ENCODE data around the gene TCF4. TPM values are rescaled to one million over a fixed set of nuclear protein-coding genes. Genes with fewer than 3 reads are reported as not detected.

The TCF4 gene
- total RNA-seq, 1 donor, result 27.5 TPM

DNA sequence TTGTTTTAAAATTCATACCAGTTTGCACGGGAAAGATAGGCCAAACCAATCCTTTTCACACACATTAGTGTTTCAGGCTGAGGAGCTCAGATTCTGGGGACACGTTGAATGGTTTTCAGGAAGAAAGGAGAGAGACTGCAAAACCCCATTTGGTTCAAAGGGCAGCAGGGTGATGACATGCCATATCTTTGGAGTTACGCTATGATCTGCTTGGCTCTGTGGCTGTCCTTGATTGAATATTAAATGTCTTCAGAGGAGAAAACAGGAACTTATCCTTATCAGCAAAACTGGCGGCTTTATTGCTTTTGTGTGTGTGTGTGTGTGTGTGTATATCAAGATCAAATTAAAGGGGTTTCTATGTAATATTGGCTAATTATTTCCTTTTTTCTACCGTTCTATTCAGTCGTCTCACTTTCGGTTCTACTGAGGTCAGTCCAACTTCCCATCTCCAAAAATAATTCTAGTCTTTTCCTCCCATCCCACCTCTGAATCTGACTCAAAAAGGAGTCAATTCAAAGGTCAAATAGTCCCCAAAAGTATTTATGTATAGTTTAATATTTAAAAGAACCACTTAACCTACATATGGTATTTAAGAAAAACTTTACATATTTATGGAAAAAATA is 335.8 kb downstream of the TCF4 start:
- Histone ChIP-seq H3K4me1 (ENCODE audit: insufficient read depth, low read length) (no peaks in the 10 kb centered on the region), H3K4me3 (ENCODE audit: low read length) (no peak overlapping the region), H3K27me3 (ENCODE audit: insufficient read depth, low read length) (no peaks in the 10 kb centered on the region), H3K9me3 (ENCODE audit: low read depth, low read length) (no peaks in the 10 kb centered on the region)

DNA sequence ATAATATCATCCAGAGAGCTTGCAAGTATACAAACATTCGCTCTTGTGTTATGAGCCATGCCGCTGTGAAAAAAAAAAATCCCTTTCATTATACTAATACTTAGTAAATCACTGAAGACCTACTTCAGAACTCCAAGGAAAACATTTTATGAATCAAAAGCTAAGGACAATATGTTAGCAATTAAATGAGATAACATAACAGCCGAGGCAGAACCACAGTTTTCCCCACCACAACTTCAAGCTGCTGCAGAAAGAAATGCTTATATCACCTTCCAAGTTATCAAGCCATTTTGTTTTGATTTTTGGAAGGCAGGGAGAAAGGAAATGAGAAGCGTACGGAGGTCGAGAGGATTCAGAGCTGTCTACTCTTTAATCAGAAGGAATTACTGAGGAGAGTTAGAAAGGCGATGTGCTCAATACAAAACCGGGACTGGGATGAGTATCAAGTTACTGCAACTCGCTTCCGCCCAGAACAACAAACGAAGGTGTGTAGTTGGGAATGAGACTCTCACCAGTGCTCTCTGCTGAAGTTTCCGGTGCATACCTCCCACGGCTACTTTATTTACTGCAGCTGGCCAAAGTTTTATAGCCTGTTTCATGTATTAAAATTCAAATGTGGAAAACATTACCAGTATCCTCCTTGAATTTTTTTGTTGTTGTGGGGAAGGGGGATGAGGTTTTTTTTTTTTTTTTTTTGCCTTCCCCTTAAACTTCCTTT is 336.6 kb downstream of the TCF4 start:
- H3K4me1 ChIP-seq (ENCODE audit: insufficient read depth, low read length), result no peaks in the 10 kb centered on the region
- no peaks in the 10 kb centered on the region for H3K9me3 ChIP-seq (ENCODE audit: low read depth, low read length)
- no peak overlapping the region for H3K4me3 ChIP-seq (ENCODE audit: low read length)
- no peaks in the 10 kb centered on the region for H3K27me3 ChIP-seq (ENCODE audit: insufficient read depth, low read length)

DNA sequence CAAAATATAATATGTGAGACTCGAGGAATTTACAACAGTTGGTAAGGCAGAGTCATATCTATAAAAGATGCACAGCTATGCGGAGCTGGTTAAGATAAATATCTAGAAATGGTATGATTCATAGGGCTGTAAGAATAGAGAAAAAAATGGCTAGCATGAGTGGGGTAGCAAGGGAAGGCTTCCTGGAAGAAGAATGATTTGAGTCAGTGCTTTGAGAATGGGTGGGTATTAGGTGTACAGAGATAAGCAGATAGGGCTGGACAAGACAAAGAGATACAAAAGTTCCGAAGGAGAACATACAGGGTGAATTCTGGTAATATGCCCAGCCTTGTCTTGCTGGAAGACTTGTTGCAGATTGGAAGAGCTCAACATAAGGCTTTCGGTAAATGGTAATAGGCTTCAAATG is 337.2 kb downstream of the TCF4 start:
- H3K9me3 ChIP-seq (ENCODE audit: low read depth, low read length), result no peaks in the 10 kb centered on the region
- no peaks in the 10 kb centered on the region for H3K4me1 ChIP-seq (ENCODE audit: insufficient read depth, low read length)
- H3K4me3 ChIP-seq (ENCODE audit: low read length), result no peak overlapping the region
- H3K27me3 ChIP-seq (ENCODE audit: insufficient read depth, low read length), result no peaks in the 10 kb centered on the region

DNA sequence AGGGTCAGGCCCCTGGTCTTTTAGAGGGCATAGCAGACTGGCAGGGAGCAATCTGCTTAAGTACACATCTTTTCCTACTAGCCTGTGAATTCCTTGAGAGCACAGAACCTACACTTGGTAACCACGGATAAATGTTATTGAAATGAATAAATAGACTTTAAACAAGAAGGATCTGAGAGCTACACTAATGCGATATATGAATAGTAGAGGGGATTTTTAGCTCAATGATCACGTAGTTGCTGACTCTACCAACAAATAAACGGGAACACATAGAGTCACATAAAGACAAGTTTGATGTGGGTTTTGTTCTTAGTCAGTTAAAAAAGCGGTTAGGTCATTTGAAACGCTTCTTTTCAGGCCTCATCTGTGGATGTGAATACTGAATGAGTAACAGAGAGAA is 338.4 kb downstream of the TCF4 start:
- Histone ChIP-seq H3K4me3 (ENCODE audit: low read length) (no peak overlapping the region), H3K9me3 (ENCODE audit: low read depth, low read length) (no peaks in the 10 kb centered on the region), H3K27me3 (ENCODE audit: insufficient read depth, low read length) (no peaks in the 10 kb centered on the region), H3K4me1 (ENCODE audit: insufficient read depth, low read length) (no peaks in the 10 kb centered on the region)

DNA sequence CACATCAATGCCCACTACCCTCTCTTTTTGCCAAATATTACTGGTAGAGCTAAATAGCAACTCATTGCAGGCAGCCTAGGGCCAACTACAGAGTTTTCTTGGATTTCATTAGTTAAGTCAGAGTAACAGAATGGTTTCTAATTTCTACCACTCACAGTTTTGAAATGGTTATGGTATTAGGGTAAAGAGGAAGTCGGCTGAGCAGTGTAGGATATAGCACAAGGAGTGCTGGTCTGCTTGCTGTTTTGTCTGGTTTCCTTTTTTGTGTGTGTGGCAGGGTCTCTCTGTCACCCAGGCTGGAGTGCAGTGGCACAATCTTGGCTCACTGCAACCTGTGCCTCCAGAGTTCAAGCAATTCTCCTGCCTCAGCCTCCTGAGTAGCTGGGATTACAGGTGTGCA is 339.5 kb downstream of the TCF4 start:
- Histone ChIP-seq H3K4me3 (ENCODE audit: low read length) (no peak overlapping the region), H3K27me3 (ENCODE audit: insufficient read depth, low read length) (no peaks in the 10 kb centered on the region), H3K4me1 (ENCODE audit: insufficient read depth, low read length) (no peaks in the 10 kb centered on the region), H3K9me3 (ENCODE audit: low read depth, low read length) (no peaks in the 10 kb centered on the region)

DNA sequence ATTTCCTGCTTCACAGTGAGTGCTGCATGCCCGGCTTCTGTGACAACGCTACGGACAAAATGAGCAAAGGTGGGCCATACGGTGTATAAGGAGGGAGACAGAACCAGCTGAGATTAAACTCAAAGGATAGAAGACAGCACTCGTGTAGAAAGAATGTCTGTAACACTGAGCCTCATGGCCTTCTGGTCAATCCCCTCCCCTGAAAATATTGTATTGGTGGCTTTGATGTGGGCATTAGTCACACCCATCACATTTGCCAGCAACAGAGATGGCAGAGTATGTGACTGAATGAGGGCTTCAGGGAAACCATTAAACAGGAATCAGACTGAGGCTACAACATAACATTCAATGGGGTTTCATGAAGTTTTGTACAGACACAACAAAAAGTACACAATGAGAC is 341.0 kb downstream of the TCF4 start:
- no peaks in the 10 kb centered on the region for H3K4me1 ChIP-seq (ENCODE audit: insufficient read depth, low read length)
- no peaks in the 10 kb centered on the region for H3K27me3 ChIP-seq (ENCODE audit: insufficient read depth, low read length)
- H3K4me3 ChIP-seq (ENCODE audit: low read length), result no peak overlapping the region
- no peaks in the 10 kb centered on the region for H3K9me3 ChIP-seq (ENCODE audit: low read depth, low read length)

DNA sequence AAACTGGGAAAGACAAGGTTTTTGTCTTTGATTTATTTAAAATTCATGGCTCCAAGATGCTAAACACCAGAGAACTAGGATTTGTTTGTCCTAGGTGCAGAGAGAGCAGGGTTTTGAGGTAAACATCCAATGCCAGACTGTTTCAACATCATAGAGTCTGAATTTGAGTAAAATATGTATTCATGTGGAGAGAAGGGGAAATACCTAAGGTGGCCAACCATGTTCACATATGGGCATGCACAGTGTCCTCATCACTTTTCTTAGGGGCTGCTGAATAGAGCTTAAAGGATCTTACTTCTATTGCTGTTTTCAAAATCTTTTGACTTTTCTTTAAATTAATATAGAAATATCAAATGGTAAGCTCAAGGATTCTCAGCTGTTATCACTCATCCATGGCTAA is 341.7 kb downstream of the TCF4 start:
- H3K4me3 ChIP-seq (ENCODE audit: low read length), result no peak overlapping the region
- no peaks in the 10 kb centered on the region for H3K4me1 ChIP-seq (ENCODE audit: insufficient read depth, low read length)
- H3K27me3 ChIP-seq (ENCODE audit: insufficient read depth, low read length), result no peaks in the 10 kb centered on the region
- no peaks in the 10 kb centered on the region for H3K9me3 ChIP-seq (ENCODE audit: low read depth, low read length)

DNA sequence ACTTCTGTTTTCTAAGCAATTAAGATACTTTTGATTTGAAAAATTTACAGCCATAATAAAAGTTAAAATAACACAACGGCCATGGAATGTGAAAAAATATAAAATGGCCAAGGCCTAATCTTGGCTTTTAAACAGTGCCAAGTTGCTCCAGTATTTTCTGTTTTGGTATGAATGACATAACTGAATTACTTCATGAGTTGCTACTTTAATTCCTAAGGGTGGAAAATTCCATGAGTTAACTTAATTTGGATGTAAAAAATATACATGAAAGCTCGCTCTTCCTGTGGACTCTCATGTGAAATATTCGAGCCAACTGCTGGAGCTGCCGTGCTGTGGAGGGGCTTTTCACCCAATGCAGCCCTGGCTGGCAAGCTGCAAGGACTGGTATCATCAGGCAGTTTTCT is 342.8 kb downstream of the TCF4 start:
- H3K9me3 ChIP-seq (ENCODE audit: low read depth, low read length), result no peaks in the 10 kb centered on the region
- H3K4me3 ChIP-seq (ENCODE audit: low read length), result no peak overlapping the region
- no peaks in the 10 kb centered on the region for H3K4me1 ChIP-seq (ENCODE audit: insufficient read depth, low read length)
- H3K27me3 ChIP-seq (ENCODE audit: insufficient read depth, low read length), result no peaks in the 10 kb centered on the region

DNA sequence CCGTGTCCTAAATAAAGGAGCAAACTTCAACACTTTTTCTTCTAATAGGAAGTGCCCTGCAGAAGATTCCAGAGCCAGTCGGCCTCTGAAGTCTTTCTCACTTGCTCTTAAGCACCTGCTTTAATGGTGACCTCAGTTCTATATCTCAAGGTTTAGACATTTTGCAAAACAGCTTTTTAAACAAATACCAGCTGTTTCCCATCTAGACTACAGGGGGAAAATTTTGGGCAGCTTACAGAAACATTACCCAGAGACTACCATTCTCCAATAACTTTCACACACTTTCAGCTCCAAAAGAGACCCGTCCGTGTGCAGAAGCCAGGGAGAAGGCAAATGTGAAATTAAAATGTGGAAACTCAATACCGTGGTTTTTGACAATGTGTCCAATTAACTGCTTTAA is 343.4 kb downstream of the TCF4 start:
- H3K4me3 ChIP-seq (ENCODE audit: low read length), result no peak overlapping the region
- H3K4me1 ChIP-seq (ENCODE audit: insufficient read depth, low read length), result no peaks in the 10 kb centered on the region
- H3K9me3 ChIP-seq (ENCODE audit: low read depth, low read length), result no peaks in the 10 kb centered on the region
- no peaks in the 10 kb centered on the region for H3K27me3 ChIP-seq (ENCODE audit: insufficient read depth, low read length)

DNA sequence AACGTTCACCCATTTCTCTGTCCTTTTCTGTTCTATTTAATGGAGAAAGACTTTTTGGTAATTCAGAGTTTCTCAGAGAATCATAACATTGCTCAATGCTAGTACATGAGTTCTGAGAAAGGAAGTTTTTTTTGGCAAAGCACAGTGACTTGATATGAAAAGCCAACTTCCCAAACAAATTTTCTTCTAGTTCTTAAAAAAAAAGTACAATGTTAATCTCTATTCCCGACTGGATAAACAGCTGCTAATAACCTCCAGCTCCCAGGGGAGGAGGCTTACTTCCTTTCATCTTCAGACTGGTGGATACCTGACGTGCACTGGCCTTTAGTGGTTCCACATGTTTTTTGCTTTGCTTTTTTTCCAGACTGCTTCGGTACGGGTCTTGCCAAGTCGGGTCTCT is 344.1 kb downstream of the TCF4 start:
- H3K4me3 ChIP-seq (ENCODE audit: low read length), result no peak overlapping the region
- H3K27me3 ChIP-seq (ENCODE audit: insufficient read depth, low read length), result no peaks in the 10 kb centered on the region
- H3K4me1 ChIP-seq (ENCODE audit: insufficient read depth, low read length), result no peaks in the 10 kb centered on the region
- H3K9me3 ChIP-seq (ENCODE audit: low read depth, low read length), result no peaks in the 10 kb centered on the region

DNA sequence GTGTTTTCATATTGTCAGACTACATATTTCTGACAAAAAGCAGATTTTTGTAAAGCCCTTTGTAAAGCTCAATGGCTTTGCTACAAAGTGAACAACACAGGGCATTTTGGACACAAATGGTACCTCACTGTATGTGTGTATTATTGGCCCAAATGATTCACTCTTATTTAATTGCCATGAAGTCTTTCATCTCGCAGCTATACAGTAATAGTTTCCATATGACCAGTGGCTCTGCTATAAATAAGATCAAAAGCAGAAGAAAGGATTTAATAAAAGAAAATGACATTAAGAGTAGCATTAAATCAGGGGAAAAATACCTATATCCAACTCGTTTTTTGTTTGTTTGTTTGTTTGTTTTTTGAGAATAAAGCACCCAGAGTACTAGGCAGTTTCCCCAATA is 344.7 kb downstream of the TCF4 start:
- Histone ChIP-seq H3K4me1 (ENCODE audit: insufficient read depth, low read length) (no peaks in the 10 kb centered on the region), H3K27me3 (ENCODE audit: insufficient read depth, low read length) (no peaks in the 10 kb centered on the region), H3K4me3 (ENCODE audit: low read length) (no peak overlapping the region), H3K9me3 (ENCODE audit: low read depth, low read length) (no peaks in the 10 kb centered on the region)

DNA sequence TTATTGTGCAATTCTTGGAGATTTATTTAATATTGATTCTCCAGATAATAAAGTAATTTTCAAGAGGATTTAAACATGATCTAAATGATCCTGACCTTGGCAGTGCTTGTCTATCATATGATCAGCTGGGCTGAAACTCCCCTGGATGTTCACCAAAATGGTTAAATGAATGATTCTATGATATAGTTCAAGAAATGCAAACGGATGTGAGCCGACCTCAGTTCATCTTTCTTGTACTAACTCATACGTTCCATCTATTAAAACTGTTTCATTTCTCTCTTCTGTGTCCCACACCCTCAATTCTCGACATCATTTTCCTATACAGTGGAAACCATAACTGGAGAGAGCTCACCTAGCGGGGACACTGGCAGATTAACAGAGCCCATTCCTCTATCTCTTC is 347.0 kb downstream of the TCF4 start:
- H3K27me3 ChIP-seq (ENCODE audit: insufficient read depth, low read length), result no peaks in the 10 kb centered on the region
- no peak overlapping the region for H3K4me3 ChIP-seq (ENCODE audit: low read length)
- peaks cover 4% of the 10 kb centered on the region for H3K4me1 ChIP-seq (ENCODE audit: insufficient read depth, low read length)
- no peaks in the 10 kb centered on the region for H3K9me3 ChIP-seq (ENCODE audit: low read depth, low read length)

DNA sequence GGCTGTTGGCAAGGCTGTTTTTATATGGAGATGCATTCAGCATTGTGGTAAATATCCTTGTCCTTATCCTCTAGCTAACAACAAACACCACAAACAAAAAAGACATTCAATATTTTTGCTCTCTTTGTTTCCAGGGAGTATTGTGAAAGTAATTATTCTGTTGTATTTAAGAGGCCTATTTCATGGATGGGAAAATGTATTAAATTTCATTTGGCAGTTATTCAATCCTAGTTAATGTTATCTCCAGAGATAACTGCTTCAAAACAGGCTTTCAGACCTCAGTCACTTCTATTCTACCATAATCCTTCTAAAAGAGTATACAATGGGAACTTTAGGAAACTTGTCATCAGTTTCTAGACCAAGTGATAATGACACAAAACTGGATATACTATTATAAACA is 348.3 kb downstream of the TCF4 start:
- no peaks in the 10 kb centered on the region for H3K9me3 ChIP-seq (ENCODE audit: low read depth, low read length)

DNA sequence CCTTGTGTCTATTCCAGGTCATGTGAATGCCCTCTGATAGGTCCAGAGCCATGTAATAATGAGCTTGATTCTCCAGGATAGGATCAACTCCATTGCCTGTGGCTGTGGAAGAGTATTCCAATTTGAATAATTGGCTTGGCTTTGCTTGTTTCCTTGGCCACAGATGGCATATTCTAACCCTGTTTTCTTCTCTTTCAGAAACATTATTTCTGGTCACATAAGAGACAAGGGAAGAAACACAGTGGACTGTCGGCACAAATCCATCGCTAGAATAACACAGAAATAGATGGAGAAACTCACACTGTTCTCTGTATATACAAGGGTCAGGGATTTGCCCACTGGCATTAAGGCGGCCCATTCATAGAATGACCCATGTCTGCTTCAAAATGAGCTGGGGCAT is 350.3 kb downstream of the TCF4 start:
- Histone ChIP-seq H3K4me3 (ENCODE audit: low read length) (no peak overlapping the region), H3K4me1 (ENCODE audit: insufficient read depth, low read length) (peaks cover 17% of the 10 kb centered on the region), H3K9me3 (ENCODE audit: low read depth, low read length) (no peaks in the 10 kb centered on the region), H3K27me3 (ENCODE audit: insufficient read depth, low read length) (no peaks in the 10 kb centered on the region)

More for the DNA sequence above, 348.3 kb downstream of the TCF4 start:
- H3K4me1 ChIP-seq (ENCODE audit: insufficient read depth, low read length), result peaks cover 8% of the 10 kb centered on the region
- H3K4me3 ChIP-seq (ENCODE audit: low read length), result no peak overlapping the region
- H3K27me3 ChIP-seq (ENCODE audit: insufficient read depth, low read length), result no peaks in the 10 kb centered on the region

DNA sequence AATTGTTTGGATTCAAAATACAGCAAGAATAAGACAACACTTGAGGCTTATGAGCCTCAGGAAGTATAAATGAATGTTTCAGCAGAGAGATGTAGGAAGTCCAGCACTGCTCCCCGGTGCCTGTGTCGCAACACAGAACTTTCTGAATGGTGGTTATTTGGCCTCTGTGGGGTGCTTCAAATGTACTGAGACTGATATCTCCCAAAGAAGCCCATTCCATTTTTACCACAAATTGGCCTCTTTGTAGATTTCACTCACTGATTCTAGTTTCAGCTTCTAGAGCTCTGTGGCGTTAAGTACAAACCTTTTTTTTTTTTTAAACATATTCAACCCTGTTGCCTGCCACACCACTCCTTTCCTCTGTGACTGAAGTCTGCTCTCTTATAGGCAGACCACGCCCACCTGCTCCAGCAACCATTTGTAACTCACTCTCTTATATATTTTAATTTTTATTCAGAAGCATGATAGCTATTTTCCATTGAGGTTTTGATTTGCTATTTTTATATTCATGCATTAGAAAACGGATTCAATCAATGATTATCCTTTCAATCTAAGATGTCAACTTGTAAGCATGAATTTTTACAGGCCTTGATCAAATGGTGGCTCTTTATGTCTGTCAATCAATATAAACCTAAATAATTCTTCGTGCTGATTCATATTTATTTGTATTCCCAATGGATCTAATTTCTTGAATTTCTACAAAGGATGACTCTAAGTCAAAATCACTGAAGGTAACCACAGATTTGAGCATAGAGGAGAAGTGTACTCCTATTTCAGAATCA is 351.7 kb downstream of the TCF4 start:
- H3K4me3 ChIP-seq (ENCODE audit: low read length), result no peak overlapping the region

More for the DNA sequence above, 351.7 kb downstream of the TCF4 start:
- no peaks in the 10 kb centered on the region for H3K9me3 ChIP-seq (ENCODE audit: low read depth, low read length)
- H3K4me1 ChIP-seq (ENCODE audit: insufficient read depth, low read length), result peaks cover 17% of the 10 kb centered on the region
- no peaks in the 10 kb centered on the region for H3K27me3 ChIP-seq (ENCODE audit: insufficient read depth, low read length)

Measured in mononuclear cell (primary cell).